ENCODE data around the gene ASH1L. TPM values are rescaled to one million over a fixed set of nuclear protein-coding genes. Genes with fewer than 3 reads are reported as not detected.
A peak's percentile ranks its signal among the peaks of the same experiment; 100 is the strongest.

ASH1L gene
- total and polyA plus RNA-seq, 2 donors (not counting 3 experiments of a cell fraction or from before 2014, with no cell fraction given) = 11.6 to 29.2 TPM

DNA sequence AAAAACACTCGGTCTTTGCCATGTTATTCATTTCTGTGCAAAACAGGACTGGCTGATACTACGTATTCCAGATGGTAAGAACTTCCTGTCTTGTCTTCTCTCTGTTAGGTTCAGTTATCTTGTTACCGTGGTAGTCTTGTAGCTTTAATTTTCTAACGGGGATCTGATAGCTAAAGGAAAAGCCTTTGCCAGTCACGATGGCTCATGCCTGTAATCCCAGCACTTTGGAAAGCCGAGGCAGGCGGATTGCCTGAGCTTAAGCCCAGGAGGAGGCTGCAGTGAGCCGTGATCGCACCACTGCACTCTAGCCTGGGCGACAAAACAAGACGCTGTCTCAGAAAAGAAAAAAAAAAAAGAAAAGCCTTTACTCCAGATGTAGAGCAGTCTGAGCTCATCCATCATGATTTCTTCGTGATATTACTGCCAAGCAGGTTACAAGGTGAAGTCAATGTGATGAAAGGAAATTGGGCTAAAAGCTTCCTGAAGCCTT is 36.3 kb upstream of the ASH1L start:
- no TSS peak for BruUV-seq (replicated peaks)

More for the DNA sequence above, 36.3 kb upstream of the ASH1L start:
- TF ChIP-seq MYC (IDR thresholded peaks at IDR 0.05; ENCODE audit: low read depth, low read length) (no peak), FOS (IDR thresholded peaks at IDR 0.05; ENCODE audit: borderline replicate concordance, insufficient read depth, low read length) (no peak), POLR2A (IDR thresholded peaks at IDR 0.05; ENCODE audit: low read depth, low read length) (no peak), POLR2AphosphoS5 (IDR thresholded peaks at IDR 0.05; ENCODE audit: insufficient read depth, low read depth, low read length) (no peak), GATA2 (IDR thresholded peaks at IDR 0.05; ENCODE audit: insufficient read depth, insufficient read length, low read depth, low read length) (no peak), JUN (IDR thresholded peaks at IDR 0.05; ENCODE audit: borderline replicate concordance, insufficient read depth, insufficient read length, low read depth) (no peak), EZH2 (IDR thresholded peaks at IDR 0.05; ENCODE audit: borderline replicate concordance, low read depth, low read length, severe bottlenecking) (no peak)
- TF ChIP-seq, protein P1, sequence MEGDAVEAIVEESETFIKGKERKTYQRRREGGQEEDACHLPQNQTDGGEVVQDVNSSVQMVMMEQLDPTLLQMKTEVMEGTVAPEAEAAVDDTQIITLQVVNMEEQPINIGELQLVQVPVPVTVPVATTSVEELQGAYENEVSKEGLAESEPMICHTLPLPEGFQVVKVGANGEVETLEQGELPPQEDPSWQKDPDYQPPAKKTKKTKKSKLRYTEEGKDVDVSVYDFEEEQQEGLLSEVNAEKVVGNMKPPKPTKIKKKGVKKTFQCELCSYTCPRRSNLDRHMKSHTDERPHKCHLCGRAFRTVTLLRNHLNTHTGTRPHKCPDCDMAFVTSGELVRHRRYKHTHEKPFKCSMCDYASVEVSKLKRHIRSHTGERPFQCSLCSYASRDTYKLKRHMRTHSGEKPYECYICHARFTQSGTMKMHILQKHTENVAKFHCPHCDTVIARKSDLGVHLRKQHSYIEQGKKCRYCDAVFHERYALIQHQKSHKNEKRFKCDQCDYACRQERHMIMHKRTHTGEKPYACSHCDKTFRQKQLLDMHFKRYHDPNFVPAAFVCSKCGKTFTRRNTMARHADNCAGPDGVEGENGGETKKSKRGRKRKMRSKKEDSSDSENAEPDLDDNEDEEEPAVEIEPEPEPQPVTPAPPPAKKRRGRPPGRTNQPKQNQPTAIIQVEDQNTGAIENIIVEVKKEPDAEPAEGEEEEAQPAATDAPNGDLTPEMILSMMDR (IDR thresholded peaks at IDR 0.05; ENCODE audit: extremely low read depth in 1 of 2, insufficient read depth in 1 of 2, low read depth in 1 of 2, low read length in 2 of 2) = no peak
- TF ChIP-seq, protein P2, sequence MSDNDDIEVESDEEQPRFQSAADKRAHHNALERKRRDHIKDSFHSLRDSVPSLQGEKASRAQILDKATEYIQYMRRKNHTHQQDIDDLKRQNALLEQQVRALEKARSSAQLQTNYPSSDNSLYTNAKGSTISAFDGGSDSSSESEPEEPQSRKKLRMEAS (IDR thresholded peaks at IDR 0.05; ENCODE audit: insufficient read depth, insufficient read length) = no peak
- H4K20me1 ChIP-seq (replicated peaks; ENCODE audit: control insufficient read depth, extremely low read depth, insufficient read depth, low read length) = no peaks in the 10 kb centered on the region
- no peak overlapping the region for H3K27ac ChIP-seq (ENCODE audit: insufficient read depth, low read depth, low read length)
- H3K79me2 ChIP-seq (ENCODE audit: control insufficient read depth, insufficient read depth, low read length) = no peaks in the 10 kb centered on the region
- POLR2A ChIA-PET = no interaction called here
- H2AFZ ChIP-seq (ENCODE audit: low read depth, low read length) = peak overlapping the region; percentile 17
- peak; percentile 55 for FAIRE-seq
- no peaks in the 10 kb centered on the region for H3K9me3 ChIP-seq (replicated peaks; ENCODE audit: control insufficient read depth, insufficient read depth, low read length)
- no peaks in the 10 kb centered on the region for H3K9me1 ChIP-seq (replicated peaks; ENCODE audit: control insufficient read depth, extremely low read depth, insufficient read depth, low read length)
- CTCF ChIA-PET = interaction anchor here (1.0 to 1.9 kb wide), 4 partner anchors 9 to 372 kb away, joined by 3 to 5 read pairs (median 4); no protein-coding TSS in a partner anchor
- no peaks in the 10 kb centered on the region for H3K36me3 ChIP-seq (ENCODE audit: control insufficient read depth in 2 of 2, extremely low read depth in 1 of 2, insufficient read depth in 2 of 2, low read length in 2 of 2)
- DNase-seq (ENCODE audit: low read depth, low spot score) = peak; percentile 31
- peaks cover 1 to 4% of the 10 kb centered on the region in 2 experiments for H3K27me3 ChIP-seq (ENCODE audit: control insufficient read depth in 2 of 2, insufficient read depth in 2 of 2, low read length in 2 of 2)
- no peaks in the 10 kb centered on the region for H3K4me1 ChIP-seq (ENCODE audit: control insufficient read depth, extremely low read depth, insufficient read depth, low read length)
- no peak overlapping the region for H3K9ac ChIP-seq (replicated peaks; ENCODE audit: extremely low read depth, insufficient read depth, low read length)
- no peak overlapping the region for H3K4me2 ChIP-seq (ENCODE audit: insufficient read depth, low read length)
- dilution Hi-C loops (cut with MboI; ENCODE audit: extremely low pct_ligation_motif_present, low sequenced_read_pairs) (no loop called here), intact Hi-C loops (cut with micrococcal nuclease) (no loop called here)
- H3K4me3 ChIP-seq (replicated peaks in 1 of 3; ENCODE audit: insufficient read depth in 1 of 3, low read depth in 1 of 3, low read length in 3 of 3) = no peak overlapping the region

Data from endothelial cell of umbilical vein (primary cell).